ENCODE results near the gene CDH1.

GRCh38 chr16:68740628-68741346 is 3.7 kb downstream of the CDH1 start:
- TF ChIP-seq, protein P1, sequence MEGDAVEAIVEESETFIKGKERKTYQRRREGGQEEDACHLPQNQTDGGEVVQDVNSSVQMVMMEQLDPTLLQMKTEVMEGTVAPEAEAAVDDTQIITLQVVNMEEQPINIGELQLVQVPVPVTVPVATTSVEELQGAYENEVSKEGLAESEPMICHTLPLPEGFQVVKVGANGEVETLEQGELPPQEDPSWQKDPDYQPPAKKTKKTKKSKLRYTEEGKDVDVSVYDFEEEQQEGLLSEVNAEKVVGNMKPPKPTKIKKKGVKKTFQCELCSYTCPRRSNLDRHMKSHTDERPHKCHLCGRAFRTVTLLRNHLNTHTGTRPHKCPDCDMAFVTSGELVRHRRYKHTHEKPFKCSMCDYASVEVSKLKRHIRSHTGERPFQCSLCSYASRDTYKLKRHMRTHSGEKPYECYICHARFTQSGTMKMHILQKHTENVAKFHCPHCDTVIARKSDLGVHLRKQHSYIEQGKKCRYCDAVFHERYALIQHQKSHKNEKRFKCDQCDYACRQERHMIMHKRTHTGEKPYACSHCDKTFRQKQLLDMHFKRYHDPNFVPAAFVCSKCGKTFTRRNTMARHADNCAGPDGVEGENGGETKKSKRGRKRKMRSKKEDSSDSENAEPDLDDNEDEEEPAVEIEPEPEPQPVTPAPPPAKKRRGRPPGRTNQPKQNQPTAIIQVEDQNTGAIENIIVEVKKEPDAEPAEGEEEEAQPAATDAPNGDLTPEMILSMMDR (IDR thresholded peaks at IDR 0.05) = no peak
- no peak for TF ChIP-seq POLR2A (IDR thresholded peaks at IDR 0.05)
